Activated naive CD4-positive, alpha-beta T cell treated with anti-CD3 and anti-CD28 coated beads, Interleukin-2, amount 50 U/mL, for 24 hours (primary cell): ENCODE results near the gene GALNT10.

ENCODE experiments used
- H3K27ac Mint-ChIP-seq: one replicate; pipeline ENCODE4 v1.8.0; 2021; ENCODE audit warnings: mild to moderate bottlenecking, mixed read lengths
- H3K27me3 Mint-ChIP-seq: one replicate; pipeline ENCODE4 v1.8.0; 2021; ENCODE audit warnings: mixed read lengths
- H3K36me3 Mint-ChIP-seq: one replicate; pipeline ENCODE4 v1.8.0; 2021; ENCODE audit warnings: mixed read lengths
- H3K4me1 Mint-ChIP-seq: one replicate; pipeline ENCODE4 v1.8.0; 2021; ENCODE audit warnings: mixed read lengths
- H3K4me3 Mint-ChIP-seq: one replicate; pipeline ENCODE4 v1.8.0; 2021; ENCODE audit warnings: mild to moderate bottlenecking, mixed read lengths
- H3K9me3 Mint-ChIP-seq: one replicate; pipeline ENCODE4 v1.8.0; 2021; ENCODE audit warnings: mixed read lengths

The GALNT10 gene

DNA sequence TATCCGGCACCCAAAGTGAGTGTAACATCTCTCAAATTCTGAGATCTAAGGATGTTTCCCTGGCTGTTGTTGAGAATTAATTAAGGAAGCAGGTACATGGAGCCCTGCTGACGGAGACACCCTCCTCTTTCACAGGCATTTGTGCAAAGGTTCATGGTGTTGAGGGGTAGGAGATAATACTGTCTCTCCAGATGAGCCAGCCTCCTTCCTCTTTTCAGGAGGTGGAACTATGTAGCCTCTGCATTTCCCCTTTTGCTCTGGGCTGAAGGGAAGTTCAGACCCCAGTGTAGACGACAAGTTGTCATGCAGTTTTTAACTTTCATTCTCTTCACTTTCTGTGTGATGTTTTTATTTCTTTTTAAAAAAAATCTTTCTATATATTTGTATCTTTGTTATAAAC, 107.5 kb downstream of the GALNT10 start:
- Mint-ChIP-seq H3K27ac (no peak overlapping the region), H3K4me1 (no peaks in the 10 kb centered on the region), H3K9me3 (peaks cover 6% of the 10 kb centered on the region), H3K36me3 (peaks cover 30% of the 10 kb centered on the region), H3K27me3 (no peaks in the 10 kb centered on the region), H3K4me3 (no peak overlapping the region)

DNA sequence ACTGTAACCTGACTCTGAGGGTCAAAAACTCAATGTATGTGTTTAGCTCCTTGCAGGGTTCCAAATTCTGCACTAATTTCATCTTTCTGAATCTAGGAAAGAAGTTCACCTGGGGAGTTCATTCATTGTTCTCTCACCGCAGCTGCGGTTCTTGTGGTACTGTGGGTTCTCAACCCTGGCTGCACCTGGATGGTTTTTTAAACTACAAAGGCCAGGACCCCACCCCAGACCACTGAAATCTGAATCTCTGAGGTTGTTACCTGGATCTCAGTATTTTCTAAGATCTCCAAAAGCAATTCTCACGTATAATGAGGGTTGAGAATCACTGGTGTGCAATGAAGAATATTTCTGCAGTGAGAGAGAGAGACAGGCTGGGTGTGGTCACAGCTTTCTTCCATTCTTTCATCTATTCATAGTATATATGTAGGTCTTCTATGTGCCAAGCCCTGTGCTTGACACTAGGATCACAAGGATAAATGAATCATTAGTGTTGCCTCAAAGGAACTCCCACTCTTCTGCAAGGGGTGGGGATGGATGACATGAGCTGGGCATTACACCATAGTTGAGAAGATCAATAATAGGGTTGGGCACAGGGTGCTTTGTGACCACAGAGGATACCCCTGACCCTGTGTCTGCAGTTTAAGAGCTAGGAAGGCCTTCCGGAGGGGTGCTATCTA, 109.8 kb downstream of the GALNT10 start:
- Mint-ChIP-seq H3K4me1 (no peaks in the 10 kb centered on the region), H3K27me3 (no peaks in the 10 kb centered on the region), H3K9me3 (peaks cover 21% of the 10 kb centered on the region), H3K27ac (no peak overlapping the region), H3K4me3 (no peak overlapping the region), H3K36me3 (peaks cover 44% of the 10 kb centered on the region)

DNA sequence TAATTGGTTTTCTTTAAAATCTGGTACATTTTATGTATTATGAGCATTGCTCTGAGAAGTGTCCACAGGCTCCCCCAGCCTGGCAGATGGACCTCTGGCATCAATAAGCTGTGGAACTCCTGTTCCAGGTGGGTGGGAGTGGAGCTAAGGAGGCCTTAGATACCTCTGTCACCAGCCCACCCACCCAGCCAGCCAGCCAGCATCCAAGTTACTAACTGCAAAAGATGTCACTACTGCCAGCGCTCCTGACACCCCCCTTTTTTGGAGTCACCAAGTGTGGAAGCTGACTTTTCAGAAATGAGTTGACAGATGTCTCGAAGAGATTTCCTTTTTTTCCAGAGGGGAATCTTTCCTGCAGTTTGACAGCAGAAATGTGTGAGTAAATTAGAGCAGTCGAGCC, 111.2 kb downstream of the GALNT10 start:
- H3K4me1 Mint-ChIP-seq, result no peaks in the 10 kb centered on the region

DNA sequence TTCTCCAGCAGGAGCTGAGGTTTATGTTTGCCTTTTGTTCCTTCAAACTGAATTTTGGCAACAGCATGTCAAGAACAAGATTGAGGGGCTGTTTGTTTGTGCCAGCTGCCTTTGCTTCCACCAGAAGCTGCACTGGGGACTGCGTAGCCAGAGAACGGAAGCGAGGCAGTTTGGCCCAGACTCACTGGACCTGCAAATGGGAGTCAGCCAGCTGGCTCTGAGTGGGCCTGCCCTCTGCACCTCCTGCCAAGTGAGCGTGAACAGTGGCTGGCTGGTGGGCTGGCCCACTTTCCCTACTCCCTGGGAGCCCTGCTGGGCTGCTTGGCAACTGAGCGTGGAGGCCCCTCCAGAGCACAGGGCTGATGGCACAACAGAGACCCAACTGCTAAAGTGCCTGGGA, 111.6 kb downstream of the GALNT10 start:
- H3K27ac Mint-ChIP-seq, result no peak overlapping the region
- peaks cover 38% of the 10 kb centered on the region for H3K36me3 Mint-ChIP-seq
- no peak overlapping the region for H3K4me3 Mint-ChIP-seq
- peaks cover 21% of the 10 kb centered on the region for H3K9me3 Mint-ChIP-seq
- H3K4me1 Mint-ChIP-seq, result no peaks in the 10 kb centered on the region
- no peaks in the 10 kb centered on the region for H3K27me3 Mint-ChIP-seq

More for the DNA sequence above, 111.2 kb downstream of the GALNT10 start:
- peaks cover 40% of the 10 kb centered on the region for H3K36me3 Mint-ChIP-seq
- H3K9me3 Mint-ChIP-seq, result peaks cover 21% of the 10 kb centered on the region
- no peak overlapping the region for H3K4me3 Mint-ChIP-seq
- no peaks in the 10 kb centered on the region for H3K27me3 Mint-ChIP-seq
- H3K27ac Mint-ChIP-seq, result no peak overlapping the region

DNA sequence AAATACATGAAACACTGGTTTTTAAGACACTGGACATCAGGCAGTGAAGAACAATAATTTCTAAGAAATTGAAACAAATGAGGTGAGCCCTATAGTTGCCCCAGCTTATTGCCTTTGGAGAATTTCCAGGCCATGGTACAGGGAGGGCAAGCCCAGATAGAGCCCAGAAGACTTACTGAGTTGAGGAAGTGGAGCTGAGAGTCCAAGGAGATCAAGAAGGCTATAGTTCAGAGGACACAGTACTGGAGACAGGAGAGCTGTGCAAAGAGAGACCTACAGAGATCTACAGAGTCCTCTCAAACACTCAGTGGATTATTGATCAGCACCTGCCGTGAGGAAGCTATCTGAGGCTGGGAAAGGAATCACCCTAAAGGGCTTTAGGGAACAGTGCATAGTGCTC, 112.6 kb downstream of the GALNT10 start:
- peaks cover 38% of the 10 kb centered on the region for H3K36me3 Mint-ChIP-seq
- H3K27me3 Mint-ChIP-seq, result no peaks in the 10 kb centered on the region
- H3K4me1 Mint-ChIP-seq, result no peaks in the 10 kb centered on the region
- H3K27ac Mint-ChIP-seq, result no peak overlapping the region
- no peak overlapping the region for H3K4me3 Mint-ChIP-seq
- peaks cover 21% of the 10 kb centered on the region for H3K9me3 Mint-ChIP-seq

DNA sequence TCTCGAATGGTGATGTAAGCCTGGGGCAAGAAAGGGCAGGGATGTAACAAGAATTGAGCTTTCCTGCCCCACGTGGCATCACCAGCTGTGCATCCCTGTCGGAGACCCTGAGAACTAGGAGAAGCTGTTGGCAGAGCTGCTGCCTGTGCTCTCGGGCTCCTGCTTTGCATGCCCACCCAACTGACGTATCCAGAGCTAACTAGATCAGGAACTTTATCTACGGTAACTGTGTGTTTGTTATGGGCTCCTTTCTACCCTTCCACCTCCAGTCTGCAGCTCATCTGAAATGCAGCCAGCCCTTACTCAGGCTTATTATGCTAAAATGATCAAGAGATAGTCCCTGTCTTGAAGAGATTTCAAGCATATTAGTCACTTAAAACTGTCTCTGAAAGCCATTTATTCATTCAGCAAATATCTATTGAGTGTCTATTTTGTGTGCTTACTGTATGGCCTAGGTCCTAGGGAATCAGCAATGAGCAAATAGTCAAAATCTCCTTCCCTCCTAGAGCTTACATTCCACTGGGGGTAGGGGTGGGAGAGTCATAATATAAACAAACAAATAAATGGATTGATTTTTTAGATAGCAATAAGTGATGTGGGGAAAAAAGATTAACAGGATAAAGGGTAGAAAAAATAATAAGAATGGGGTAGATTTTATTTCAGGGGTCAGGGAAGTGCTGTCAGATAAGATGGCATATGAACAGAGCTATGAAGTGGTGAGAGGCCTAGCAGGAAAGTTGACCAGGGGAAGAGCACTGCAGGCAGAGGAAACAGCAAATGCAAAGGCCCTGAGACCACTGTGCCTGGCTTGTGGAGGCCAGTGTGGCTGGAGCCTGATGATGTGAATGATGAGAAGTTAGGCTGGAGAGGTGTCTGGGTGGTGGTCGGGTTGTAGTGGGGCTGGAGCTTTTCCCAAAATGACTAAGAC, 118.2 kb downstream of the GALNT10 start:
- H3K4me1 Mint-ChIP-seq, result peaks cover 23% of the 10 kb centered on the region
- H3K9me3 Mint-ChIP-seq, result peaks cover 11% of the 10 kb centered on the region
- no peak overlapping the region for H3K27ac Mint-ChIP-seq
- peaks cover 27% of the 10 kb centered on the region for H3K36me3 Mint-ChIP-seq
- no peak overlapping the region for H3K4me3 Mint-ChIP-seq
- H3K27me3 Mint-ChIP-seq, result no peaks in the 10 kb centered on the region

DNA sequence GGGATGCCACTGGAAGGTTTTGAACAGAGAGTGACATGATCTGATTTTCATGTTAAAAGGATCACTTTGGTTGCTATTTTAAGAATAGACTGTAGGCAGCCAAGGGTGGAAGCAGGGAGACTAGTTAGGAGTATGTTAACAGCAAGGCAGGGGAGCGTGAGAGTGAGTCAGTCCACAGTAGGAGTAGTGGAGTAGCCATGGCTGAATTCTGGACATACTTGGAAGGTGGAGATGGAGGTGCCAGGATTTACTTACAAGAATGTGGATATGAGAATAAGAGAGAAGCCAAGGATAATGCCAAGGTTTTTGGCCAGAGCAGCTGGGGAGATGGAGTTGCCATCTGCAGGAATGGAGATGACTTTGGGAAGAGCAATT, 118.8 kb downstream of the GALNT10 start:
- H3K36me3 Mint-ChIP-seq, result peaks cover 21% of the 10 kb centered on the region
- H3K9me3 Mint-ChIP-seq, result peaks cover 5% of the 10 kb centered on the region
- H3K27ac Mint-ChIP-seq, result no peak overlapping the region
- peaks cover 23% of the 10 kb centered on the region for H3K4me1 Mint-ChIP-seq
- H3K4me3 Mint-ChIP-seq, result no peak overlapping the region
- no peaks in the 10 kb centered on the region for H3K27me3 Mint-ChIP-seq

DNA sequence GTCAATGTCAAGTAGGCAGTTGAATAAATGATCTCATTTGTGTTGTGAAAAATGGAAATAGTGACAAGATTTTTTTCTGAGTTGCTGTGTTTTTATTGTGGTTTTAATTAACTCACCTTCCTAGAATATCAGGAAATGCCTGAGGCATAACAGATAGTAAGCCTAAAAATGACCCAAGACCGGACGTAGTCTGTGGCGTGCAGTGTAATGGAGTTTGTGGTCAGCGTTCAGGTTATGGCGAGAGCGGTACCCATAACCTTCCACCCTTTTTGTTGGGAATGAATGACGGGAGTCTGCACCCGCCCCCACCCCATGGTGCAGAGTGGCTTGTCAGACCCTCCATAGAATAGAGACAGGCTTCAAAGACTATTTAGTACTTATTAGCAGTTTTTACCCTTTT, 119.3 kb downstream of the GALNT10 start:
- Mint-ChIP-seq H3K36me3 (peaks cover 17% of the 10 kb centered on the region), H3K9me3 (peaks cover under 1% of the 10 kb centered on the region), H3K4me1 (peaks cover 23% of the 10 kb centered on the region), H3K4me3 (no peak overlapping the region), H3K27me3 (no peaks in the 10 kb centered on the region), H3K27ac (no peak overlapping the region)

DNA sequence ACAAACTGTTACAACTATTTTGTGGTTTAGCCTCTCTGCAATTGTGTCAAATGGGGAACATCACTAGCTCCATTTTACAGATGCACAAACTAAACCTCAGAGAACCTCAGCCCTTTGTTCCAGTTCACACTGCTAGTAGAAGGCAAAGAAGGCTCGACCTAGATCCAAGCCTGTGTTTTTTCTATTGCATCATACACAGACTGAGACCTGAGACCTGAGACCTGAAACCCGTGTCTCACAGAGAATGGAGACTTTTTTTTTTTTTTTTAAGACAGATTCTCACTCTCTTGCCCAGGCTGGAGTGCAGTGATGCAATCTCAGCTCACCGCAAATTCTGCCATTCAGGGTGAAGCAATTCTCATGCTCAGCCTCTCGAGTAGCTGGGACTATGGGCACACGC, 120.8 kb downstream of the GALNT10 start:
- no peak overlapping the region for H3K27ac Mint-ChIP-seq
- peaks cover 13% of the 10 kb centered on the region for H3K36me3 Mint-ChIP-seq
- H3K27me3 Mint-ChIP-seq, result no peaks in the 10 kb centered on the region
- H3K4me3 Mint-ChIP-seq, result no peak overlapping the region
- H3K4me1 Mint-ChIP-seq, result peaks cover 23% of the 10 kb centered on the region
- no peaks in the 10 kb centered on the region for H3K9me3 Mint-ChIP-seq

DNA sequence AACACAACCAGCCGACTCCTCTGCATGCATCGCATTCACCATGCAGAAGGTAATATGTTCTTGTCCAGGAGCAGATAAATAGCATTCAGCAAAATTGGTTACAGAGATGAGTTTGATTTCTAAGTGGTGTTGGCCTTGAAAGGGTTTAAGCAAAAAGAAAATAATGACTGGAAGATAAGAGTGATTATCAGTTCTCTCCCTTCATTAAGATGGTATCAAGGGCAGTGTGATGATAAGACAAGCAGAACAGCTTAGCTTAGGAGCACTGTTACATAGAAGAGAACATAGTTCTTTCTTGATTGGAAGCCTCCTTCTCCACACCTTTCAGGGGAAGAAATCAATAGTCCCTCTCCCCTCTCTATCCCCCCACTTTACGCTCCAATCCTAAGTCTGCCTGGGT, 121.5 kb downstream of the GALNT10 start:
- Mint-ChIP-seq H3K4me1 (peaks cover 23% of the 10 kb centered on the region), H3K36me3 (peaks cover 12% of the 10 kb centered on the region), H3K4me3 (no peak overlapping the region), H3K27me3 (no peaks in the 10 kb centered on the region), H3K27ac (no peak overlapping the region), H3K9me3 (no peaks in the 10 kb centered on the region)

DNA sequence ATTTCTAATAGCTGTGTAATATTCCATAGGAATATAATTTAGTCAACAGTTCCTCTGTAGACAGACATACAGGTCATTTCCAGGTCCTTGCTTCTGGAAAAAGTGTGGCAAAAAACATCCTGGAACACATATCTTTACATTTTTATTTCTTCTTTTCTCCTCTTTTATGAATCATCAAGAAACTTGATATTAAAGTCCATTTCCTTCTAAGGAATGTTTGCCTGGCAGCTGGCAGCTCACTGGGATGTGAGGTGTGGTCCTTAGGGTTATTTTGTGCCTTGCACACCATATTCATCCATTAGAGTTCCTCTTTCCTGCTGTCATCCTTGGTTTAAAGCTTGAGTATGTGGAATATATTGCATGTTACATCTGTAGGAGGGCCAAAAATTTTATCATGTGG, 122.0 kb downstream of the GALNT10 start:
- Mint-ChIP-seq H3K27me3 (no peaks in the 10 kb centered on the region), H3K4me1 (peaks cover 23% of the 10 kb centered on the region), H3K36me3 (peaks cover 13% of the 10 kb centered on the region), H3K9me3 (no peaks in the 10 kb centered on the region), H3K4me3 (no peak overlapping the region), H3K27ac (no peak overlapping the region)

DNA sequence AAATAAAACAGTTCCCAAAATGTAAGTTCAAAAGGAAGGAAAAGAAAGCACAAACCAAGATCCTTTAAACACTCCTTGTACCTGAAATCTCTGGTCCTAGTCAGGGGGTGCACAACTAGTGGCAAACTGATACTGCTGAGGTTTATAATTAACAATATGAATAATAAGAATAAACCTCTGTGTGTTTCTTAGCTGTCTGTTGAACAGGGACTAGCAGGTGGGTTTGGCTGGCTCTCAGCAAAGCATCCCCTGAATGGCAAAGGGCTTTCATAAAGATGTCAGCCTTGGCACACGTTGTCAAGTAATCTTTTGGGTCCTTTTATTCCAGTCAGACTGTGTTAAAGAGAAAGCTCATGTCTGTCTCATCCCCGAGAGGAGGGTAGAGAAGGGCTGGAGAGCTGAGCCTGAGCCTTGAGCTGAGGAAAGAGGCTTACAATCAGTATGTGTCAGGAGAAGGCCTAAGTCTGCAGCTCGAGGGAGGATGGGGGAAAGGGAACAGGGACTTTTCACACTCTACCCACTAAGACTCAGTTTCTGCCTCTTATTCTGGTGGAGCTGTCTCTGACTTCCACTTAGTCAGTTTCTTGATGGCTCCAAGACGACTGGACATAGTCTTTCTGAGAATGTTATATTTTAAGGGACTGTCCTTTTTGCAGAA, 123.0 kb downstream of the GALNT10 start:
- H3K4me1 Mint-ChIP-seq, result peaks cover 23% of the 10 kb centered on the region
- H3K36me3 Mint-ChIP-seq, result peaks cover 13% of the 10 kb centered on the region
- no peak overlapping the region for H3K27ac Mint-ChIP-seq
- H3K4me3 Mint-ChIP-seq, result no peak overlapping the region
- no peaks in the 10 kb centered on the region for H3K9me3 Mint-ChIP-seq
- no peaks in the 10 kb centered on the region for H3K27me3 Mint-ChIP-seq

DNA sequence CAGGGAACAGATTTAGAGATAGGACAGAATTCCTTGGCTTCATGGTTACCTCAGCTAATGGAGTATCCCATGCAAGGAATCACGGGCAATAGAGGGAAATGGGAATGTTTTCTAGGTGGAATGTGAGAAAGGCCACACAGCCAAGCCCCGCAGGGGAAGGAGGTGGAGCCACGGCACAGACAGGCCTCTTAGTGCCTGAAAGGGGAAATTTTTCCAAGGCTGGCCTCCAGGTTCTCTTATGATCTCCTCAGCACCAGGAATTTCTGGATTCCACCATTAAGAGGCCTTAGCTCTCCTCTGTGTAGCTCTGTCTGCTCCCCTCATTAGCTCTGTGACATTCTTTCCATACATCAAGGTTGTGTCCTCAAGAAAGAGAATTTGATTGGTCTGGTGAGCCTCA, 124.7 kb downstream of the GALNT10 start:
- no peak overlapping the region for H3K4me3 Mint-ChIP-seq
- H3K9me3 Mint-ChIP-seq, result no peaks in the 10 kb centered on the region
- H3K36me3 Mint-ChIP-seq, result peaks cover 7% of the 10 kb centered on the region
- peaks cover 7% of the 10 kb centered on the region for H3K4me1 Mint-ChIP-seq
- no peaks in the 10 kb centered on the region for H3K27me3 Mint-ChIP-seq
- H3K27ac Mint-ChIP-seq, result no peak overlapping the region

DNA sequence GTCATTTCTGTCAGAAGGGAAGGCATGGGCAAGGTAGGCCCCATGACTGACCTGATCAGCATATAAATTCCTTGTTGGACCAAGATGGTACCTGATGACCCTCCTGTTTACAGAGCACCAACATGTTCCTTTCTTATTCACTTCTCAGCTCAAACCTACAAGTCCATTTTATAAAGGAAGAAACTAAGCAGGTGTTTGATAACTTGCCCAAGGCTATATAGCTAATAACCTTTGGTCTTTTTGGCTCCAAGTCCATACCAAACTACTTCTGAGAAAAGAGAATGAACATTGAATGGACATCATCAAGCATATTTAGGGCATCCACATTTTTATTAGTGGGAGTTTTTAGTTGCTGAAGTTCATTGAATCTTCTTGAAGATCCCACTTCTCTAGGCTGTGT, 125.2 kb downstream of the GALNT10 start:
- Mint-ChIP-seq H3K36me3 (peaks cover 7% of the 10 kb centered on the region), H3K27ac (no peak overlapping the region), H3K4me3 (no peak overlapping the region), H3K9me3 (no peaks in the 10 kb centered on the region), H3K27me3 (no peaks in the 10 kb centered on the region), H3K4me1 (peaks cover 5% of the 10 kb centered on the region)

DNA sequence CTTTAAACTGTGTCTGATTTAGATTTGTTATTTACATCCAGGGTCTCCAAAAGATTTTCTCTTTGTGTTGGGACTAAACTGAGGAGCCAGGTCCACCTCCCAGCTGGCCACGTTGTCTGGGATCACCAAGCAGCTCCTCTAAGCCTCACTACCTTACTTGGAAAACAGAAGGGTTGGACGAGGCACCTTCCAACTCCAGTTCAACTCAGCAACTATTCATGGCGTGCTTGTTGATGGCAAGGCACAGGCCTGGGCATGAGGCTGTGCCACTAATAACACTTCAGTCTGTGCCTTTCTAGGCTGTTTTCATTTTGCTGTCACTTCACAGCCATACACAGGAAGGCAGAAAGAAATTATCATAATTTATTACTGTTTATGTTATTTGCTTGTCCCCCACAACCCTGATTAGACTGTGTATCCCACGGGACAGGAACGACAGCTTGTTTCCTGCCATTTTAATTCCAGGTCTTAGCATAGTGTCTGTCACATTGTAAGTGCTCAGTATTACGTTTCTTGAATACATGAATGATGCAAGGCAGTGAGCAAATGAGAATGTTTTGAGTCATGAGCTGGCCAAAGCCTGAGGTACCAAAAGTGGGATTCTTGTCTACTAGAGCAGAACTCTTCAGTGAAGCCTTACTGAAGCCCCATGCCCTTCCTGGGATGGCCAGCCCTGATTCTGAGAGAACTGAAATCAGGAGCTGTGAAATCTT, 125.8 kb downstream of the GALNT10 start:
- no peak overlapping the region for H3K27ac Mint-ChIP-seq
- H3K4me1 Mint-ChIP-seq, result peaks cover 3% of the 10 kb centered on the region

More for the DNA sequence above, 125.8 kb downstream of the GALNT10 start:
- H3K4me3 Mint-ChIP-seq, result no peak overlapping the region
- no peaks in the 10 kb centered on the region for H3K9me3 Mint-ChIP-seq
- peaks cover 9% of the 10 kb centered on the region for H3K36me3 Mint-ChIP-seq
- no peaks in the 10 kb centered on the region for H3K27me3 Mint-ChIP-seq
